AG04449 (cell line): ENCODE data around the gene TLX2.

ENCODE experiments used
- CTCF ChIA-PET: fragments of 350-600 bp; formaldehyde crosslinking; extraction: SDS; loops from one replicate; lab custom pipeline; 2021; ENCODE audit warnings: antibody characterized with exemption; lab: Yijun Ruan, JAX
- POLR2A ChIA-PET: fragments of 400-600, 350-600 bp; formaldehyde crosslinking; extraction: SDS; loops from one replicate; lab custom pipeline; 2020; ENCODE audit warnings: antibody characterized with exemption, inconsistent platforms; lab: Yijun Ruan, JAX
- DNase-seq: peaks from one replicate; pipeline ENCODE4 v3.0.0-alpha.2; 2010; ENCODE audit warnings: low read depth, low spot score
- H3K4me3 ChIP-seq: 2 replicates; pipeline ENCODE4 v1.5.1; 2011; ENCODE audit warnings: low read depth, mild to moderate bottlenecking, control low read depth, low read length
- CTCF ChIP-seq: IDR thresholded peaks from one replicate; pipeline ENCODE4 v1.5.1; 2011; ENCODE audit warnings: mild to moderate bottlenecking, moderate library complexity, low read length, control low read depth, inconsistent platforms; ENCODE audit not compliant: insufficient read depth; ENCODE audit errors: missing control alignments

TLX2 gene

DNA sequence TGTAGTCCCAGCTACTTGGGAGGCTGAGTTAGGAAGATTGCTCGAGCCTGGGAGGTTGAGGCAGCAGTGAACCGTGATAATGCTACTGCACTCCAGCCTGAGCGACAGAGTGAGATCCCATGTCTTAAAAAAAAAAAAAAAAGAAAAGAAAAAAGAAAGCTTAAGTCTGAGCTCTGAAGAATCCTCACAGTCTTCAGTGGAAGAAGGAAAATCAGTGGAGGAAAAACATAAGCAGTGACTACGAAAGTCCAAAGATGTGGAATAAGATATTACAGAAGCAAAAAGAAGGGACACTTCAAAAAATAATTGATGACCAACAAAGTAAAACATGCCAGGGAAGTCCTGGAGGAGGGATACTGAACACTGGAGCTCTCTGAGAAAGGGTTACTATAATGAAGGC is 4.0 kb upstream of the TLX2 start:
- POLR2A ChIA-PET: no interaction called here
- H3K4me3 ChIP-seq: no peak overlapping the region
- CTCF ChIA-PET: interaction anchor here (2.7 to 13.6 kb wide), 2 partner anchors 28 to 77 kb away, joined by 18 to 202 read pairs; partner anchors contain the start of genes CCDC142 and TTC31
- no peak for TF ChIP-seq CTCF
- no peak for DNase-seq

GRCh38 chr2:74511104-74511989 is 2.9 kb upstream of the TLX2 start:
- H3K4me3 ChIP-seq: no peak overlapping the region
- no peak for DNase-seq
- TF ChIP-seq CTCF: no peak
- ChIA-PET POLR2A (no interaction called here), CTCF (interaction anchor here (13.6 kb wide), 1 partner anchor 76 kb away, joined by 202 read pairs; no protein-coding TSS in a partner anchor)

DNA sequence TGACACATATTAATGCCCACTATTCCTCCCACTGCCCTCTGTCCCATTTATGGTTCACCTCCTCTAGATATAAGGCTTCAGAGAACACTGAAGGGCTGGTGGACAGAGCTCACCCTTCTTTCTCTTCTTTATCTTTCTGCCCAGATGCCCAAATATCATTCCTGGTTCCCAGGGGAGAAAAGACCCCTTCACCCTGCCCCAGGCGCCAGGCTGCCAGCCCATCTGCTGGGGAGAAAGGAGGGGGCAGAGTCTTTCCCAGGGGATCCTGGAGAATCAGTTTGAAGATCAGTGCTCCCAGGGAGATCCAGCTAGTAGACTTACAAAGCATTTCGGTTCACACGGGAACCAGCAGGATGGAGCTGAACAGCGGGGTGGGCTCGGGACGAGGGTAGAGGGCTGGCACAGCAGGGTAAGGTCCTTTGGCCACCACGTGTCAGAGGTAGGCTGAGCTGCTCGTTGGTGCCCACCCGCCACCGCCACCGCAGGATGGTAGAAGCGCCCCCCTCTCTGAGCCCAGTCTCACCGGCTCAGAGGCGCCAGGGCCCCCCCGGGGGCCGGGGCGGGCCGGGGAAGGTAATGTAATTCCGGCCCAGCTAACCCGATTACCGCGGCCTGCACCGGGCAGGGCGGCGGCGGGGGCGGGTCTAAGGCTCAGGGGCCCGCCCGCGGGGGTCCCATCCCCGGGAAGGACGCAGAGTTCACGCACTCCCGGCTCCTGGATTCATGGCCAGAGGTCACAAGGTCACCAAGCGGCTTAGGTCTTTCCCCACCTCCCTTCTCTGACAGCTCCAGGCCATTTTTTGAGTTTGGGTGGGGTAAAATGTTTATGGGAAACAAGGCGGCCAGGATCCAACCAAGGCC is 1.3 kb upstream of the TLX2 start:
- no peak overlapping the region for H3K4me3 ChIP-seq
- CTCF ChIA-PET: interaction anchor here (1.0 to 1.1 kb wide), 2 partner anchors 9 to 19 kb away, joined by 3 read pairs; no protein-coding TSS in a partner anchor
- no peak for TF ChIP-seq CTCF
- POLR2A ChIA-PET: no interaction called here
- DNase-seq: no peak

DNA sequence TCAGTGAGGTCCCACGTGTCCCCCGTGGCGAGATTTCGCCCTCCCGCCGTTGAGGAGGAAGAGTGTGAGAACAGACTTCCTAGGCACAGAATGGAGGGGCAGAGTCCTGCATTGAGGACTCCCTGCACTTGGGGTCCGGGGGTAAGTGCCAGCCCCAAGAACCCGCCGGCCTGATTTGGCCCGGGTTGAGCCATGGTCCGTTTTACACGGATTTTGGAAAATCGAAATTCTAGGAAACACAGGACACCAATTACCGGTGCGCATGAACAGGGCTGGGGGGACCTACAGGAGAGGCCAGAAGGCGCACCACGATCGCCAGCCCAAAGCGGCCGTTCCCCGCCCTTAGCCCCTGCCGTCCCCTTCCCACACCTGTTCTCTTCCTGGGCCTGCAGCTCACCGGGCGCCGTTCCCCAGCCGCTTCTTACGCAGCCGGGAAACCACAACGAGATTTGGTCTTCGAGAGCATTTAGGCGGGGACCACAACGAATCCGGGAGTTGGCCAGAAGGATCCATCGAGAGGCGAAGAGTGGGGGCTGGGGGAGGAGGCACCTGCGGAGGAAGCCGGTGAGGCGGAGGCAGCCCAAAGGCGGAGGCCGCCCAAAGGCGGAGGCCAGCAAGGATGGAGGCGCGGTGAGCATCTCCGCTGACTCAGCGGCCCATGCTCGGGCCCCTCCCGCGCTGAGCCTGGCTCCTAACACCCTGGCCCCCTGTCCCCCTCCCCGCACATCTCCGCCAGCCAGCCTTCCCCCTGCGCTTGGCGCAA is 464 bp upstream of the TLX2 start:
- ChIA-PET CTCF (interaction anchor here (1.1 kb wide), 1 partner anchor 10 kb away, joined by 3 read pairs; no protein-coding TSS in a partner anchor), POLR2A (no interaction called here)
- DNase-seq: no peak
- TF ChIP-seq CTCF: no peak
- no peak overlapping the region for H3K4me3 ChIP-seq

- no peak for DNase-seq
- no peak for TF ChIP-seq CTCF
- ChIA-PET CTCF (interaction anchor here (2.0 kb wide), 1 partner anchor 11 kb away, joined by 4 read pairs; the partner anchor contains the start of gene DQX1), POLR2A (interaction anchor here (0.8 kb wide), 1 partner anchor 8 kb away, joined by 3 read pairs; the partner anchor contains the start of gene PCGF1)
- no peak overlapping the region for H3K4me3 ChIP-seq
Observed at GRCh38 chr2:74515271-74515980, 1.2 kb downstream of the TLX2 start.
